Mesenchymal stem cell (in vitro differentiated cells and primary cell): Measurements from ENCODE around the gene CD163. TPM values are rescaled to one million over a fixed set of nuclear protein-coding genes. Genes with fewer than 3 reads are reported as not detected.

Source experiments
- DNase-seq: peaks from one replicate; pipeline ENCODE4 v3.0.0-alpha.2; 2013
- H2AFZ ChIP-seq: one replicate; pipeline ENCODE4 v1.6.1; 2013; ENCODE audit warnings: low read depth, mild to moderate bottlenecking, control low read depth, inconsistent platforms, low read length, moderate library complexity
- H2AK5ac ChIP-seq: 2 replicates; pipeline ENCODE4 v1.6.1; 2013; ENCODE audit warnings: low read length, moderate library complexity, mild to moderate bottlenecking, inconsistent platforms; ENCODE audit not compliant: severe bottlenecking
- H2BK120ac ChIP-seq: one replicate; pipeline ENCODE4 v1.6.1; 2013; ENCODE audit warnings: low read depth, mild to moderate bottlenecking, inconsistent platforms, low read length, moderate library complexity
- H2BK12ac ChIP-seq, 2 experiments: one replicate each; pipeline ENCODE4 v1.6.1; 2013; ENCODE audit warnings: inconsistent platforms in 2 of 2, low read length in 2 of 2, mild to moderate bottlenecking in 2 of 2, moderate library complexity in 2 of 2, control low read depth in 1 of 2
- H2BK15ac ChIP-seq: one replicate; pipeline ENCODE4 v1.6.1; 2013; ENCODE audit warnings: mild to moderate bottlenecking, low read depth, inconsistent platforms; ENCODE audit not compliant: poor library complexity, severe bottlenecking
- H2BK5ac ChIP-seq: 2 replicates; pipeline ENCODE4 v1.6.1; 2013; ENCODE audit warnings: low read depth, mild to moderate bottlenecking, low read length, control low read depth, inconsistent platforms; ENCODE audit not compliant: poor library complexity, severe bottlenecking
- H3K14ac ChIP-seq, 2 experiments: one replicate each; pipeline ENCODE4 v1.6.1; 2013; ENCODE audit warnings: inconsistent platforms in 2 of 2, low read length in 2 of 2, control low read depth in 1 of 2, mild to moderate bottlenecking in 1 of 2, moderate library complexity in 1 of 2
- H3K18ac ChIP-seq, 2 experiments: one replicate each; pipeline ENCODE4 v1.6.1; 2013; ENCODE audit warnings: inconsistent platforms in 2 of 2, low read length in 2 of 2, control low read depth in 1 of 2, low read depth in 1 of 2, mild to moderate bottlenecking in 1 of 2
- H3K23ac ChIP-seq, 2 experiments: one replicate each; pipeline ENCODE4 v1.6.1; 2013; ENCODE audit warnings: inconsistent platforms in 2 of 2, low read length in 2 of 2, mild to moderate bottlenecking in 2 of 2, moderate library complexity in 2 of 2, control low read depth in 1 of 2
- H3K27ac ChIP-seq: 2 replicates; pipeline ENCODE4 v1.5.1; 2013; ENCODE audit warnings: mild to moderate bottlenecking, moderate library complexity, low read length, control low read depth, inconsistent platforms; ENCODE audit not compliant: poor library complexity, severe bottlenecking
- H3K27me3 ChIP-seq, 2 experiments: 2 replicates each; pipeline versions ENCODE4 v1.6.1 to v1.7.0; 2013; ENCODE audit warnings: low read length in 2 of 2, mild to moderate bottlenecking in 2 of 2, moderate library complexity in 2 of 2, control low read depth in 1 of 2, inconsistent platforms in 1 of 2; ENCODE audit not compliant: control insufficient read depth in 1 of 2, insufficient read depth in 1 of 2
- H3K36me3 ChIP-seq, 2 experiments: 2 replicates each; pipeline versions ENCODE4 v1.6.1 to v1.7.0; 2013; ENCODE audit warnings: low read length in 2 of 2, control low read depth in 1 of 2, inconsistent platforms in 1 of 2, low read depth in 1 of 2, mild to moderate bottlenecking in 1 of 2; ENCODE audit not compliant: insufficient read depth in 2 of 2, control insufficient read depth in 1 of 2
- H3K4ac ChIP-seq, 2 experiments: one replicate each; pipeline ENCODE4 v1.6.1; 2013; ENCODE audit warnings: inconsistent platforms in 2 of 2, low read length in 2 of 2, mild to moderate bottlenecking in 2 of 2, moderate library complexity in 2 of 2, control low read depth in 1 of 2, low read depth in 1 of 2
- H3K4me1 ChIP-seq: 2 replicates; pipeline ENCODE4 v1.6.1; 2013; ENCODE audit warnings: low read depth, low read length, control low read depth; ENCODE audit not compliant: control insufficient read depth, insufficient read depth
- H3K4me2 ChIP-seq: 2 replicates; pipeline ENCODE4 v1.6.1; 2013; ENCODE audit warnings: low read length, mild to moderate bottlenecking, inconsistent platforms; ENCODE audit not compliant: poor library complexity, severe bottlenecking
- H3K4me3 ChIP-seq, 2 experiments: 2 replicates each; pipeline versions ENCODE4 v1.5.1 to v1.7.0; 2013; ENCODE audit warnings: low read length in 2 of 2, mild to moderate bottlenecking in 2 of 2, control low read depth in 1 of 2, low read depth in 1 of 2; ENCODE audit not compliant: insufficient read depth in 1 of 2
- H3K79me1 ChIP-seq: replicated peaks from 2 replicates; pipeline ENCODE4 v1.6.1; 2013; ENCODE audit warnings: mild to moderate bottlenecking, control low read depth, low read length, inconsistent platforms; ENCODE audit not compliant: poor library complexity, severe bottlenecking
- H3K9ac ChIP-seq: 2 replicates; pipeline ENCODE4 v1.7.0; 2013; ENCODE audit warnings: mild to moderate bottlenecking, low read length, moderate library complexity
- H3K9me3 ChIP-seq: 2 replicates; pipeline ENCODE4 v1.7.0; 2013; ENCODE audit warnings: mild to moderate bottlenecking, low read length; ENCODE audit not compliant: control insufficient read depth
- H4K8ac ChIP-seq: one replicate; pipeline ENCODE4 v1.6.1; 2013; ENCODE audit warnings: inconsistent platforms, mild to moderate bottlenecking, low read length, moderate library complexity
- H4K91ac ChIP-seq: one replicate; pipeline ENCODE4 v1.6.1; 2013; ENCODE audit warnings: mild to moderate bottlenecking, low read length, inconsistent platforms
- WGBS: methylation state at CpG from one replicate; pipeline ENCODE4 v1.1.7; 2013; ENCODE audit warnings: mixed read lengths; 5-methylcytosine and 5-hydroxymethylcytosine counted together
- polyA plus RNA-seq, 2 experiments: library from polyadenylated mRNA; stranded (reverse); fragments of 200-250 nt; gene quantifications; one replicate each; pipeline ENCODE4 v1.2.3, GENCODE V29; 2013

The CD163 gene
- polyA plus RNA-seq (2013, experiment 1 of 2) = not detected
- not detected for polyA plus RNA-seq (2013, experiment 2 of 2)

GRCh38 chr12:7503686-7504415, at the start of gene CD163:
TSS of gene CD163 (minus strand) at chr12:7503777. CDS start at chr12:7503690, 87 bp downstream.
- Histone ChIP-seq H3K14ac (no peak within 1 kb of the TSS), H3K79me1 (no peaks in the 10 kb centered on the region), H3K23ac (no peak within 1 kb of the TSS), H3K4me3 (no peak within 1 kb of the TSS), H3K27me3 (no peaks in the 10 kb centered on the region), H3K36me3 (no peaks in the 10 kb centered on the region), H3K4me2 (no peak within 1 kb of the TSS), H3K9me3 (no peaks in the 10 kb centered on the region), H3K18ac (no peak within 1 kb of the TSS), H4K91ac (no peak within 1 kb of the TSS), H2BK12ac (no peak within 1 kb of the TSS), H3K9ac (no peak within 1 kb of the TSS), H4K8ac (no peak within 1 kb of the TSS), H2AK5ac (no peak within 1 kb of the TSS), H2AFZ (no peak within 1 kb of the TSS), H3K4ac (no peak within 1 kb of the TSS), H2BK120ac (no peak within 1 kb of the TSS), H3K27ac (no peak within 1 kb of the TSS), H2BK5ac (no peak within 1 kb of the TSS), H3K4me1 (no peaks in the 10 kb centered on the region), H2BK15ac (no peak within 1 kb of the TSS)
- no CpG with 5 or more reads among the region's 2 CpGs for WGBS
- no peak for DNase-seq

DNA sequence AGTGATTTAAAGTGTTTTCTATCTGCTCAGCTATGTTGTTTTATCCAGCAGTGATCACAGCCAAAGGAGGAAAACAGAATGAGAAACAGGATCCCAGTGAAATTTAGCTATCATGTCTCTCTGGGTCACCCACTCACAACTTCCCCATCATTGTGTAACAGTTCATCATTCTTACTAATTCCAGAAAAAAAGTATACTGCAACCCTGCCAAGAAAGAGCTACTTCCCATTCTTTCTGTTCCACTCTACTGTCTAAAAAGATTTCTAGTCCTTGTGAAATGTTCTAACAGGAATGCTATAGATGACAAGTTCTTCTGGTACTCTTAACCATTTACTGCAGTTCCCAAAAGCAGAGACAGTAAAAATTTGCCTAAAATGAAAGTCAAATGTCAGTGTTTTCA, 39.2 kb upstream of the CD163 start:
- Histone ChIP-seq H3K36me3 (no peaks in the 10 kb centered on the region), H3K4me1 (no peaks in the 10 kb centered on the region), H3K9me3 (no peaks in the 10 kb centered on the region), H3K27me3 (no peaks in the 10 kb centered on the region), H3K27ac (no peak overlapping the region), H2BK5ac (no peak overlapping the region), H2BK120ac (no peak overlapping the region), H2BK12ac (no peak overlapping the region), H3K23ac (no peak overlapping the region), H3K4me2 (no peak overlapping the region), H3K14ac (no peak overlapping the region), H2AK5ac (no peak overlapping the region), H3K9ac (no peak overlapping the region), H3K18ac (no peak overlapping the region), H4K8ac (no peak overlapping the region), H3K79me1 (no peaks in the 10 kb centered on the region), H3K4me3 (no peak overlapping the region), H2BK15ac (no peak overlapping the region), H2AFZ (no peak overlapping the region), H4K91ac (no peak overlapping the region), H3K4ac (no peak overlapping the region)
- peak; percentile 12 for DNase-seq

- Histone ChIP-seq H3K23ac (no peak overlapping the region), H3K9me3 (peaks cover 1% of the 10 kb centered on the region), H3K79me1 (no peaks in the 10 kb centered on the region), H3K36me3 (no peaks in the 10 kb centered on the region), H3K4me1 (no peaks in the 10 kb centered on the region), H2BK120ac (no peak overlapping the region), H2BK12ac (no peak overlapping the region), H3K4me3 (no peak overlapping the region), H2AK5ac (no peak overlapping the region), H2AFZ (no peak overlapping the region), H3K27ac (no peak overlapping the region), H3K14ac (no peak overlapping the region), H4K8ac (no peak overlapping the region), H3K9ac (no peak overlapping the region), H2BK5ac (no peak overlapping the region), H4K91ac (no peak overlapping the region), H2BK15ac (no peak overlapping the region), H3K27me3 (no peaks in the 10 kb centered on the region), H3K4me2 (no peak overlapping the region), H3K4ac (no peak overlapping the region), H3K18ac (no peak overlapping the region)
- DNase-seq = no peak
- WGBS = 41% methylated on average over 8 of the region's 8 CpGs
Measured at GRCh38 chr12:7542046-7542445, 38.5 kb upstream of the CD163 start.

DNA sequence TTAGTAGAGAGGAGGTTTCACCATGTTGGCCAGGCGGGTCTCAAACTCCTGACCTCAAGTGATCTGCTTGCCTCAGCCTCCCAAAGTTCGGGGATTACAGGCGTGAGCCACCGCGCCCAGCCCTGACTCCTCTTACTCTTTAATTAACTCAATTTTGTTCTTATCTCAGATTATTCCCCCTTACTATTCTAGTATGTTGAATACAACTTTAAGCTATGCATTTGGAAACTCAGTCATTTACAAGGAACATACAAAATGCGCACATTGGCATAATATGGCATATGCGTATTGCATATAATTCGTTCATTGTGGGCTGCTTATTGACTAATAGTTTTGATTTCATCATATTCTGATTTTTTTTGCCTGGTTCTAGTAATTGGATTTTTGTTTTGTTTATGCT, 10.8 kb upstream of the CD163 start:
- DNase-seq = no peak
- Histone ChIP-seq H4K8ac (no peak overlapping the region), H3K79me1 (no peaks in the 10 kb centered on the region), H3K36me3 (no peaks in the 10 kb centered on the region), H3K27ac (no peak overlapping the region), H3K4me1 (no peaks in the 10 kb centered on the region), H3K27me3 (no peaks in the 10 kb centered on the region), H3K4me2 (no peak overlapping the region), H2BK12ac (no peak overlapping the region), H2BK15ac (no peak overlapping the region), H3K14ac (no peak overlapping the region), H3K9ac (no peak overlapping the region), H3K9me3 (no peaks in the 10 kb centered on the region), H2BK120ac (no peak overlapping the region), H2BK5ac (no peak overlapping the region), H3K4me3 (no peak overlapping the region), H3K4ac (no peak overlapping the region), H3K18ac (no peak overlapping the region), H2AK5ac (no peak overlapping the region), H3K23ac (no peak overlapping the region), H4K91ac (no peak overlapping the region), H2AFZ (no peak overlapping the region)
- 90% methylated on average over 8 of the region's 8 CpGs for WGBS
